ENCODE data around the gene FASTKD3. TPM values are rescaled to one million over a fixed set of nuclear protein-coding genes. Genes with fewer than 3 reads are reported as not detected.

The FASTKD3 gene
- total RNA-seq, 1 experiment from 2014 or later, result 14.2 TPM

DNA sequence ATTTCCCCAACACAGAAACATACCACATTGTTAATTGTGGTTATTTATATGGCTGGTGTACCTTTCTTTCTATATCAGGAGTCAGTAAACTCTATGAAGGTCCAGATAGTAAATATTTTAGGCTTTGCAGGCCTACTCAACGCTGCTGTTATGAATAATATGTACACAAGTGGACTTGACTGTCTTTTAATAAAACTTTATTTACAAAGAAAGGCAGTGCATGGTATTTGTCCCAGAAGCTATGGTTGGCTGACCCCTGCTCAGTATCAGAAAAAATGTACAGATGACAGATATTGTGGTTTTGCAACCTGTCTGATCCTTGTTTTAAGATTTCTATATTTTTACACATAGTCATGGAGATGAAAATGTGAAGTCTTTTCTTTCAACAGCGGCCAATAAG is 5.8 kb upstream of the FASTKD3 start:
- Mint-ChIP-seq H3K4me1 (ENCODE audit: low read depth, unreplicated experiment) (no peaks in the 10 kb centered on the region), H3K36me3 (ENCODE audit: insufficient read depth, unreplicated experiment) (peaks cover 42% of the 10 kb centered on the region), H3K9me3 (ENCODE audit: unreplicated experiment) (no peaks in the 10 kb centered on the region), H3K27me3 (ENCODE audit: insufficient read depth, unreplicated experiment) (no peaks in the 10 kb centered on the region), H3K27ac (ENCODE audit: unreplicated experiment) (no peak overlapping the region), H3K4me3 (ENCODE audit: unreplicated experiment) (no peak overlapping the region)
- ChIA-PET POLR2A (no interaction called here), CTCF (no interaction called here)
- intact Hi-C loops (cut with micrococcal nuclease; ENCODE audit: unreplicated experiment), result no loop called here
- H3K9me3 ChIP-seq, result no peaks in the 10 kb centered on the region
- peaks cover 5% of the 10 kb centered on the region; the same call in 1 of the 2 replicates for H3K36me3 ChIP-seq (ENCODE audit: control insufficient read depth, insufficient read depth, low read length)
- no peak overlapping the region for H3K4me3 ChIP-seq (ENCODE audit: low read depth, low read length)
- no peaks in the 10 kb centered on the region for H3K27me3 ChIP-seq (replicated peaks; ENCODE audit: control insufficient read depth, insufficient read depth, low read length)
- peaks cover 21% of the 10 kb centered on the region for H3K4me1 ChIP-seq
- no TSS peak for BruUV-seq (replicated peaks)
- no peak for TF ChIP-seq CTCF (IDR thresholded peaks at IDR 0.05; ENCODE audit: insufficient read depth in 1 of 2, low read depth in 1 of 2, low read length in 1 of 2, severe bottlenecking in 1 of 2, unreplicated experiment in 1 of 2)
- DNase-seq, result no peak

- Mint-ChIP-seq H3K4me3 (ENCODE audit: unreplicated experiment) (no peak overlapping the region), H3K4me1 (ENCODE audit: low read depth, unreplicated experiment) (no peaks in the 10 kb centered on the region), H3K27me3 (ENCODE audit: insufficient read depth, unreplicated experiment) (no peaks in the 10 kb centered on the region), H3K36me3 (ENCODE audit: insufficient read depth, unreplicated experiment) (peaks cover 43% of the 10 kb centered on the region), H3K9me3 (ENCODE audit: unreplicated experiment) (no peaks in the 10 kb centered on the region), H3K27ac (ENCODE audit: unreplicated experiment) (no peak overlapping the region)
- H3K4me1 ChIP-seq, result peaks cover 9% of the 10 kb centered on the region
- DNase-seq, result no peak
- BruUV-seq (replicated peaks), result no TSS peak
- H3K27me3 ChIP-seq (replicated peaks; ENCODE audit: control insufficient read depth, insufficient read depth, low read length), result no peaks in the 10 kb centered on the region
- no peak overlapping the region for H3K4me3 ChIP-seq (ENCODE audit: low read depth, low read length)
- no peak for TF ChIP-seq CTCF (IDR thresholded peaks at IDR 0.05; ENCODE audit: insufficient read depth in 1 of 2, low read depth in 1 of 2, low read length in 1 of 2, severe bottlenecking in 1 of 2, unreplicated experiment in 1 of 2)
- intact Hi-C loops (cut with micrococcal nuclease; ENCODE audit: unreplicated experiment), result no loop called here
- ChIA-PET POLR2A (no interaction called here), CTCF (no interaction called here)
- H3K36me3 ChIP-seq (ENCODE audit: control insufficient read depth, insufficient read depth, low read length), result peaks cover 5% of the 10 kb centered on the region; the same call in 1 of the 2 replicates
- no peaks in the 10 kb centered on the region for H3K9me3 ChIP-seq
Measured at GRCh38 chr5:7873216-7873615, 4.4 kb upstream of the FASTKD3 start.

- H3K36me3 Mint-ChIP-seq (ENCODE audit: insufficient read depth, unreplicated experiment), result peaks cover 40% of the 10 kb centered on the region
- DNase-seq, result no peak
- Histone ChIP-seq H3K27me3 (replicated peaks; ENCODE audit: control insufficient read depth, insufficient read depth, low read length) (no peaks in the 10 kb centered on the region), H3K9me3 (no peaks in the 10 kb centered on the region), H3K4me3 (ENCODE audit: low read depth, low read length) (no peak overlapping the region), H3K4me1 (0 out of 2 replicates have a peak, but pooled peaks cover 7% of the 10 kb centered on the region), H3K36me3 (ENCODE audit: control insufficient read depth, insufficient read depth, low read length) (peaks cover 2% of the 10 kb centered on the region; the same call in 1 of the 2 replicates)
- ChIA-PET CTCF (no interaction called here), POLR2A (no interaction called here)
- intact Hi-C loops (cut with micrococcal nuclease; ENCODE audit: unreplicated experiment), result no loop called here
- no TSS peak for BruUV-seq (replicated peaks)
- H3K27me3 Mint-ChIP-seq (ENCODE audit: insufficient read depth, unreplicated experiment), result no peaks in the 10 kb centered on the region
- H3K9me3 Mint-ChIP-seq (ENCODE audit: unreplicated experiment), result no peaks in the 10 kb centered on the region
- no peak for TF ChIP-seq CTCF (IDR thresholded peaks at IDR 0.05; ENCODE audit: insufficient read depth in 1 of 2, low read depth in 1 of 2, low read length in 1 of 2, severe bottlenecking in 1 of 2, unreplicated experiment in 1 of 2)
- H3K4me1 Mint-ChIP-seq (ENCODE audit: low read depth, unreplicated experiment), result no peaks in the 10 kb centered on the region
- no peak overlapping the region for H3K27ac Mint-ChIP-seq (ENCODE audit: unreplicated experiment)
- no peak overlapping the region for H3K4me3 Mint-ChIP-seq (ENCODE audit: unreplicated experiment)
Measured at GRCh38 chr5:7872517-7873130, 3.8 kb upstream of the FASTKD3 start.

All from Caco-2 (cell line).